IMR-90 (cell line): Measurements from ENCODE around the gene CES1. TPM values are rescaled to one million over a fixed set of nuclear protein-coding genes. Genes with fewer than 3 reads are reported as not detected.
"Not testable (repeated sequence)": the region's sequence is repeated elsewhere in the genome, so short reads cannot be mapped to it uniquely, and the experiment has no call there.

Source experiments
- ATAC-seq: fragments of 200-7000 bp; cut with Tn5 transposase; 2 replicates; pipeline ENCODE4 v1.9.1; 2020; ENCODE audit warnings: low read depth, mild to moderate bottlenecking, moderate library complexity
- BruUV-seq: library from RNA; stranded (reverse); fragments of 400-500 nt; replicated peaks from 2 replicates; lab custom pipeline; 2021; lab: Mats Ljungman, UMichigan
- CTCF ChIA-PET: fragments of 300-600 bp; formaldehyde crosslinking; extraction: SDS; loops from one replicate; lab custom pipeline; 2021; ENCODE audit warnings: antibody characterized with exemption; lab: Yijun Ruan, JAX
- POLR2A ChIA-PET: fragments of 300-600 bp; sonication (Branson Sonifier 250); formaldehyde crosslinking; loops from one replicate; lab custom pipeline; 2022; ENCODE audit warnings: antibody characterized with exemption; ENCODE audit not compliant: unreplicated experiment; lab: Charles Lee
- DNase-seq: peaks from one replicate; pipeline ENCODE4 v3.0.0; 2013
- H2AFZ ChIP-seq: replicated peaks from 2 replicates; pipeline ENCODE3; 2013; ENCODE audit warnings: low read length, mild to moderate bottlenecking; ENCODE audit not compliant: poor library complexity
- H2AK5ac ChIP-seq: 2 replicates; pipeline ENCODE4 v1.6.1; 2013; ENCODE audit warnings: low read depth, low read length, inconsistent platforms
- H2AK9ac ChIP-seq: replicated peaks from 2 replicates; pipeline ENCODE3; 2013; ENCODE audit warnings: mild to moderate bottlenecking, low read depth, low read length, moderate library complexity; ENCODE audit not compliant: poor library complexity
- H2BK120ac ChIP-seq: 2 replicates; pipeline ENCODE4 v1.6.1; 2013; ENCODE audit warnings: low read depth, low read length, inconsistent platforms
- H2BK15ac ChIP-seq: 3 replicates; pipeline ENCODE4 v1.6.1; 2013; ENCODE audit warnings: low read depth, low read length, inconsistent platforms
- H2BK20ac ChIP-seq: 2 replicates; pipeline ENCODE4 v1.6.1; 2013; ENCODE audit warnings: low read depth, mild to moderate bottlenecking, inconsistent platforms, low read length, moderate library complexity
- H2BK5ac ChIP-seq: 2 replicates; pipeline ENCODE4 v1.6.1; 2013; ENCODE audit warnings: mild to moderate bottlenecking, low read depth, low read length, inconsistent platforms; ENCODE audit not compliant: poor library complexity, severe bottlenecking
- H3K14ac ChIP-seq: replicated peaks from 2 replicates; pipeline ENCODE4 v1.6.1; 2013; ENCODE audit warnings: low read depth, low read length, inconsistent platforms
- H3K18ac ChIP-seq: 2 replicates; pipeline ENCODE4 v1.6.1; 2013; ENCODE audit warnings: low read depth, low read length, control low read depth
- H3K23ac ChIP-seq: 2 replicates; pipeline ENCODE4 v1.6.1; 2013; ENCODE audit warnings: low read depth, low read length, inconsistent platforms
- H3K27ac ChIP-seq: 2 replicates; pipeline ENCODE4 v1.5.1; 2013; ENCODE audit warnings: mild to moderate bottlenecking, control low read depth, low read length; ENCODE audit not compliant: insufficient read depth
- H3K27me3 ChIP-seq: 2 replicates; pipeline ENCODE4 v1.6.1; 2013; ENCODE audit warnings: low read length; ENCODE audit not compliant: control insufficient read depth, insufficient read depth
- H3K36me3 ChIP-seq: 2 replicates; pipeline ENCODE4 v1.6.1; 2013; ENCODE audit warnings: low read length, mixed read lengths; ENCODE audit not compliant: control insufficient read depth, insufficient read depth
- H3K4ac ChIP-seq: 2 replicates; pipeline ENCODE4 v1.6.1; 2013; ENCODE audit warnings: low read depth, low read length, inconsistent platforms
- H3K4me1 ChIP-seq: 2 replicates; pipeline ENCODE4 v1.6.1; 2013; ENCODE audit warnings: low read length, mixed read lengths; ENCODE audit not compliant: control insufficient read depth, insufficient read depth
- H3K4me2 ChIP-seq: 2 replicates; pipeline ENCODE4 v1.6.1; 2013; ENCODE audit warnings: low read depth, mild to moderate bottlenecking, control low read depth, low read length, moderate library complexity
- H3K4me3 ChIP-seq: 2 replicates; pipeline ENCODE4 v1.5.1; 2013; ENCODE audit warnings: low read depth, mild to moderate bottlenecking, control low read depth, low read length, moderate library complexity; ENCODE audit not compliant: insufficient read depth
- H3K56ac ChIP-seq: 2 replicates; pipeline ENCODE4 v1.6.1; 2013; ENCODE audit warnings: low read length, inconsistent platforms; ENCODE audit not compliant: insufficient read depth; ENCODE audit errors: extremely low read depth
- H3K79me1 ChIP-seq, 2 experiments: 2 replicates each; pipeline ENCODE4 v1.6.1; 2013; ENCODE audit warnings: low read length in 2 of 2, inconsistent platforms in 1 of 2, low read depth in 1 of 2
- H3K9ac ChIP-seq: 2 replicates; pipeline ENCODE4 v1.6.1; 2013; ENCODE audit warnings: low read depth, low read length, control low read depth
- H3K9me1 ChIP-seq: 2 replicates; pipeline ENCODE4 v1.6.1; 2013; ENCODE audit warnings: low read length, inconsistent platforms; ENCODE audit not compliant: insufficient read depth
- H3K9me3 ChIP-seq: 2 replicates; pipeline ENCODE4 v1.6.1; 2013; ENCODE audit warnings: low read length; ENCODE audit not compliant: control insufficient read depth, insufficient read depth
- H4K20me1 ChIP-seq: 2 replicates; pipeline ENCODE4 v1.6.1; 2013; ENCODE audit warnings: low read length, inconsistent platforms; ENCODE audit not compliant: insufficient read depth
- H4K5ac ChIP-seq: 2 replicates; pipeline ENCODE4 v1.6.1; 2013; ENCODE audit warnings: mild to moderate bottlenecking, low read depth, low read length, control low read depth
- H4K8ac ChIP-seq, 2 experiments: 2 replicates each; pipeline ENCODE4 v1.6.1; 2013; ENCODE audit warnings: low read depth in 2 of 2, low read length in 2 of 2, control low read depth in 1 of 2, inconsistent platforms in 1 of 2
- H4K91ac ChIP-seq: 2 replicates; pipeline ENCODE4 v1.6.1; 2013; ENCODE audit warnings: low read depth, low read length, inconsistent platforms; ENCODE audit not compliant: insufficient read depth
- WGBS, 2 experiments: methylation state at CpG; one replicate each; pipeline versions ENCODE4 v1.1.5 to v1.1.7; 2013; ENCODE audit warnings: missing lambda C conversion rate in 2 of 2; ENCODE audit not compliant: insufficient read length in 1 of 2; ENCODE audit errors: extremely low coverage in 2 of 2; 5-methylcytosine and 5-hydroxymethylcytosine counted together
- dilution Hi-C: fragments of 300-500 bp; cut with HindIII; formaldehyde crosslinking; loops from one replicate; pipeline ENCODE4 v1.14.3; 2018; ENCODE audit warnings: low sequenced_read_pairs; ENCODE audit not compliant: unreplicated experiment
- in situ Hi-C: fragments of 300-500 bp; cut with MboI; formaldehyde crosslinking; loops from 3 replicates; pipeline ENCODE4 v1.14.3; 2019; ENCODE audit warnings: low sequenced_read_pairs, inconsistent platforms, mixed read lengths
- intact Hi-C: fragments of 100-400 bp; cut with micrococcal nuclease; formaldehyde crosslinking; loops from 2 replicates; pipeline ENCODE4 v1.10.0; 2022
- polyA plus RNA-seq, 3 experiments: library from polyadenylated mRNA; depleted of rRNA; stranded (reverse); fragments of >200 nt; gene quantifications; 2 replicates each; pipeline ENCODE4 v1.2.3, GENCODE V29; 2012; ENCODE audit warnings: low replicate concordance in 1 of 3
- total RNA-seq: library from RNA; depleted of rRNA; stranded (reverse); fragments of >200 nt; gene quantifications from 2 replicates; pipeline ENCODE4 v1.2.3, GENCODE V29; 2012

Gene CES1
- total and polyA plus RNA-seq, 2 of the 4 experiments (the other 2 are of a cell fraction): 0.03 TPM; not detected in 1

- H2AK9ac ChIP-seq, H2BK15ac ChIP-seq, H3K4ac ChIP-seq, dilution Hi-C loops, H4K20me1 ChIP-seq, H2AFZ ChIP-seq, H3K9me1 ChIP-seq, H3K79me1 ChIP-seq, H3K9ac ChIP-seq, H2AK5ac ChIP-seq, in situ Hi-C loops, DNase-seq, H3K4me2 ChIP-seq, H3K18ac ChIP-seq, H3K23ac ChIP-seq, H3K9me3 ChIP-seq, H3K4me1 ChIP-seq, H3K4me3 ChIP-seq, BruUV-seq, H4K91ac ChIP-seq, ATAC-seq, intact Hi-C loops, H3K56ac ChIP-seq, CTCF ChIA-PET, H4K5ac ChIP-seq, H3K27me3 ChIP-seq, H3K36me3 ChIP-seq, H3K14ac ChIP-seq, H3K27ac ChIP-seq, H4K8ac ChIP-seq, H2BK120ac ChIP-seq, H2BK5ac ChIP-seq, H2BK20ac ChIP-seq: not testable (repeated sequence)
- no CpG with 5 or more reads among the region's 6 CpGs for WGBS, 2 experiments
- POLR2A ChIA-PET: interaction anchor here (0.6 kb wide), 1 partner anchor 186 kb away, joined by 4 read pairs; no protein-coding TSS in a partner anchor
Observed at GRCh38 chr16:55782091-55782792, 50.7 kb downstream of the CES1 start.

GRCh38 chr16:55781456-55781855, 51.4 kb downstream of the CES1 start:
- H3K9me3 ChIP-seq, ATAC-seq, dilution Hi-C loops, H3K4me1 ChIP-seq, H3K56ac ChIP-seq, H3K18ac ChIP-seq, CTCF ChIA-PET, H4K5ac ChIP-seq, H3K23ac ChIP-seq, H2AK9ac ChIP-seq, H3K9ac ChIP-seq, DNase-seq, H2BK20ac ChIP-seq, H3K14ac ChIP-seq, H3K4ac ChIP-seq, H3K4me2 ChIP-seq, H4K8ac ChIP-seq, H2AFZ ChIP-seq, H4K91ac ChIP-seq, in situ Hi-C loops, H3K36me3 ChIP-seq, BruUV-seq, H3K4me3 ChIP-seq, H2BK5ac ChIP-seq, H3K27me3 ChIP-seq, H2BK120ac ChIP-seq, H4K20me1 ChIP-seq, H2AK5ac ChIP-seq, intact Hi-C loops, H3K9me1 ChIP-seq, H3K79me1 ChIP-seq, H3K27ac ChIP-seq, POLR2A ChIA-PET, H2BK15ac ChIP-seq: not testable (repeated sequence)
- 40% methylated on average over 2 of the region's 8 CpGs; no CpG with 5 or more reads in 1 of the 2 experiments for WGBS, 2 experiments
